Right hindlimb (tissue), 1 donor: ENCODE data around the gene EDN2.

Source experiments
- DNase-seq: peaks from one replicate; pipeline ENCODE4 v3.0.0-alpha.2; 2018

Gene EDN2

DNA sequence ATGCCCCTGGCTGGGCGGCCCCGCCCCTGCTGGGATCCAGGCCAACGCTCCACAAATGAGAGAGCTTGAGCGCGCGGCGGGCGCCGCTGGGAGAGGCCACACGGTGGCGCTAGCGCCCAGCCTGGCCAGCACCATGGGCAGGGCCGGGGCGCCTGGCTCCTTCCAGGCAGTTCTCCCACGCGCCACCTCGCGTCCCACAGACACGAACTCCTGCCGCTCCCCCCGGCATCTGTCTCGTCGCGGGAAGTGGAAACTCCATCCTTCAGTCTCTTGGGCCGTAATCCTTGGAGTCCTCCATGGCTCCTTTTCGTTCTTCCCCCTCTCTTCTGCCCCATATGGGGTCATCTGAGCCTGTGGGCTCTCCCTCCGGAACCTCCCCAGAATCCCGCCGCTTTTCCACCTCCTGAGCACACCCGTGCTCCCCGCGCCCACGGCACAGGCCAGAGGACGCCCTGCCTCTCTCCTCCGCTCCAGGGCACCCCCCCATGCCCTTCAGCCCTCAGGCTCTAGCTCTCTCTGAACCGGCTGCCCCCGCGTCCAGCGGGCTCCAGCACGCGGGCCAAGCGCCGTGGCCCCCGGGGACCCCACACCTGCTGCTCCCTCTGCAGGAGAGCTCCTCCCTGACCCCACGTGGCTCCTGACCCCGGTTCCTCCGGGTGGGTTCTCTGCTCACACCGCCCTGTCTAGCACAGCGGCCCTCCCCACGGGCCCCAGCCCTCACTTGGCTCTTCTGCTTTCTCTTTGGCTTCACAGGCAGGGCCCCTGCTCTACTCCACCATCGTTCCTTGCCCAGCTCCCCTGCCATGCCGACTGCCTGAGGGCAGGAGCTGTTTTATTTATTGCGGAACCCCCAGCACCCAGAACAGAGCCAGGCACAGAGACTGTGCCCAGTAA lies 31.9 kb upstream of the EDN2 start:
- peak; percentile 96 for DNase-seq

DNA sequence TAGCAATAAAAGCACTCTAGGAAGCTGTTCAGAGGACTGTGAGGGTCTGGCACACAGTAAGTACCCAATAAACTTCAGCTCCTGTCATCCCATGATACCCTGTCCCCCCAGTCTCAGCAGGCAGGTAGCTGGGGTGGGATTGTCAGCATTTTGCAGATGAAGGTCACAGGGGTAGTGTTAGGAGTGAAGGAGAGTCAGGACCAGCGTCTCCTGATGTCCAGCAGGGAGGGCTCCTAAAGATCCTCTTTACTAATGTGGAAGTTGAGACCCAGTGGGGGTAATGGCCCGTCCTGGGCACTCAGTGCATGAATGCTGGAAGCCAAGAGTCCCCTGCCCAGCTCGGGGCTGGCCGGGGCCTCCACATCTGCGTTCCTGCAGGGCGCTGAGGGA lies 31.3 kb upstream of the EDN2 start:
- no peak for DNase-seq

DNA sequence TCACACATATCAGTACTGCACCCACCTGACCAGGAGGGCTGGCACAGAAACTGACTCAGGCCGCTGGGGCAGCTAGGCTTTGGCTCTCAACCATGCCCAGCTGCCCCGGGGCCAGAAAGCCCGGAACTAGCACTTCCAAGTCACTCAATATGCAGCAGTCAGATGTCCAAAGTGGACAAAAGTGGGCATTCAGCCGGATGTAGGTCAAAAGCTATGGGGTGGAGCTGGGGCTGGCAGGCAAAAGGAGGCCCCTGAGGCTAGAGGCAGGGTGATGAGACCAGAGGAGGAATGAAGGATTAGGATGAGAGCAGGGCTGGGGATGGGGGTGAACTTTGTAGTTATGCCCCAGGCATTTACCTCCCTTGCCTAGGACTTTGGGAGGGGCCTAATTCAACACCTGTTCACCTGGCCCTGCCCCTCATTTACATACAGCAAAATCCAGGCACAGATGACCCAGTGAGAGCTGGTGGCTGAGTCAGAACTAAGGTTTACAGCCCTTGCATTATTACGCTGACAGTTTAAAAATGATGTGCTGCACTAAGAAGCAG lies 30.7 kb upstream of the EDN2 start:
- DNase-seq: no peak

DNA sequence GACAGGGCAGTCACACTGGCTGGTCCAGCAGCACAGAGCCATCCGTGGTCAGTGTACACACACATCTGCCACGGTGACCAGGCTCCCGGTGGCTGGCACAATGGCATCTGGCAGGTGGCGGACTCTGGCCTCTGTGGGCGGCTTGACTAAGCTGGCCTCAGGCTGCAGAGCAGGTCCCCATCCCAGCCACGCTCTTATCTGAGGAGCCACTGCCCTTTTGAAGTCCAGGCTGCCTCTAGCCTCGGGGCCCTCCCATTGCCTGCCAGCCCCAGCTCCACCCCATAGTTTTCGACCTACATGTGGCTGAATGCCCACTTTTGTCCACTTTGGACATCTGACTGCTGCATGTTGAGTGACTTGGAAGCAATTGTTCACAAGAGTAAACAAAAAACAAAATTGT lies 29.9 kb upstream of the EDN2 start:
- DNase-seq: no peak

DNA sequence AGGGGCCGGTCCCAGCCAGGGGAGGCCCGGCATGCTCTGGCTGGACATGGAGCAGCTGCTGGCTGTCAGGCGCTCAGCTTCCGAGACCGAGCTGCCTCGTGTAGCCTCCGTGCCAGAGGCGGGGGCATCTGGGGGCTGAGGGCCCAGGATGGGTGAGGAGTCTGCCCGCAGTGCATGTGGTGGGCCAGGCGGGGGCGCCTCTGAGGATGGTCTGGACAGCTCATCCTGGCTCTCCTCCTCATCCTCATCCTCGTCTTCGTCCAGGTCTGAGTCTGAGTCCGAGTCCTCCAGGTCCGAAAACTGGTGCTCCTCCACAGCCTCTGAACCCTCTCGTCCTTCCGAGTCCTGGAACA lies 28.9 kb upstream of the EDN2 start:
- DNase-seq: no peak

DNA sequence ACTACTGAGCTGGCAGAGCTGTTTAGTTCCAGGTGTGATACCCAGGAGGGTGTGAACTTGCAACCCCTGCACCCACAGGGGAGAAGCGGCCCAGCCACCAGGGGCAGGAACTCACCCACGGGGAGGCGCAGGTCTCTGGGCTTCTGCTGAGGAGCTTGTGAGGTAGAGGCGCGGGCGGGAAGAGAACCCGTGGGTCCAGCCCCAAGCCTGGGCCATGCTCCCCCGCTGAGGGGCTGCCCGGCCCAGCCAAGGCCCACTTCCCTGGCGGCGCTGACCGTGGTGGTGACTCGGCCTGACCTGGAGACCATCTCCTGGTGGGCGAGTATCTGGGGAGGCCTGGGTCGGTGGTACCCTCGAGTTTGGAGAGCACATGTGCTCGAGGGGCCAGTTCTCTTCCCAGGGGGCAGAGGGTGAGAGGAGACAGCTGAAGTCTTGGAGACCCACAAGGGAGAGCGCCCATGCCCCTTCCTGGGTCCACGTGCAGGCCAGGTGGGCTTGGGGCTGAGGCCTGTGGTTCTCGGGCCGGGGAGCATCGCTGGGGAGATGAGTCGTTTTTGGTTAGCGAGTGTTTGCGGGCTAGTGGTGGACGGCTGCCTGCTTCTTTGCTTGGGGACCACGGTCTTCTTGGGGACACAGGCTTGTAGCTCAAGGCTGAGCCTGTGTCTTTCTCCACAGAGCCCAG lies 28.4 kb upstream of the EDN2 start:
- DNase-seq: no peak

DNA sequence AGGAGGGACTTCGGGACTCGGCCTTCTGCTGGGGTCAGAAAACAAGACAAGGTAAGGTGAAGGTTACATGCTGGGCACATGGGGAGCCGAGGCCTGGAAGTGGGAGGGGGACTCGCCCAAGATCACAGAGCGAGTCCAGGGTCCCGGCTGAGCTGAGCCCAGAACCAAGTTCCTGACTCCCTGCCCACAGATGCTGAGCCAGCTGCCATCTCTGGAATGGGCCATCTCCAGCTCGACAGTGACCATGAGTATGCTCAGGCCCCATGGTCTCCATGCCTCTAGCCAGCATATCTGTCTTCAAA lies 26.7 kb upstream of the EDN2 start:
- DNase-seq: no peak

DNA sequence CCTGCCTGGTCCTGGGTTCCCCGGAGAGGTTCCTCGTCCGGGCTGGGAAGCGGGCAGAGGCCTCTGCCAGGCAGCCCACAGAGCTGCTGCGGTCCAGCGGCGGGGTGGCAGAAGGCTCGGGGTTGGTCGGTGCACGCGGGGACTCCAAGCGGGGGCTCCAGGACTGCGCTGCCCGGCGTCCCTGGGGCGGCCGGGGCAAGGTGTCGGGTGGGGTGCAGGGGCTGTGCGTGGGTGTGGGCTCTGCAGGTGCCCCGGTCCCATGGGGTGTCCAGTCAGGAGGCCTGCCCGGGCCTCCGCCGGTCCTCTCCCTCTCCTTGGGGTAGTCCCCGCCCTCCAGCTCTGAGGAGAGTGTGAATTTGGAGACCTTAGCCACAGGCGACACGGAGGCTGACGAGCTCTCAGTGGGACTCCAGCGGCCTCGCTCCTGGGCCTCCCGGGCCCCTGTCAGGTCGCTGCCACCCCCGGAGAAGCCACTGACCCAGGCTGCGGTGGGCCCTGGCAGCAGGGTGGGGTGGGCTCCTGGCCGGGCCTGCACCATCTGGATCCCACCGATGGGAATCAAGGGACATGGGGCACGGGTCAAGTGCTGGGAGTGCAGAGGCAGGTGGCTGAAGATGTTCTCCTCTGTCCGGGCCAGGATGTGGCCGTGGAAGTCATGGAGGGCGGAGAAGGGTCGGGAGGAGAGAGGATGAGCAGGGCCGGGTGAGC lies 26.2 kb upstream of the EDN2 start:
- no peak for DNase-seq

DNA sequence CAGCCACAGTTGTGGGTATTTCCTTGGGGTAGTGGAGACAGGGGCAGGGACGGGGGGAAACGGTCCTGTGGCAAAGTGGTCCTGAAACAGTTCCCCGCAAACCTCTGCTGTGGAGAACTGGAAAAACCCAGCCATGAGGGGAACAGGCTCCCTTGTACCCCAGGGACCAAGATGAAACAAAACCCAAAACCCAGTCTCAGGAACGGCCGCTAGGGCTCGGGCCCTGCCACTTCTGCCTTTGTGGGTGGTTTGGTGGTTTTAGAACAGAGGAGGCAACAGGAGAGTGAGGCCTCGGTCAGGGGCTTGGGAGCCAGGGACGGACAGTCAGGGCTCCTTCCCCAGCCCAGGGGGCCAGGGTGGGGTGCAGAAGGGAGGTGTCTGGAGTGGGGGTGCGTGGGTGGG lies 24.8 kb upstream of the EDN2 start:
- no peak for DNase-seq

DNA sequence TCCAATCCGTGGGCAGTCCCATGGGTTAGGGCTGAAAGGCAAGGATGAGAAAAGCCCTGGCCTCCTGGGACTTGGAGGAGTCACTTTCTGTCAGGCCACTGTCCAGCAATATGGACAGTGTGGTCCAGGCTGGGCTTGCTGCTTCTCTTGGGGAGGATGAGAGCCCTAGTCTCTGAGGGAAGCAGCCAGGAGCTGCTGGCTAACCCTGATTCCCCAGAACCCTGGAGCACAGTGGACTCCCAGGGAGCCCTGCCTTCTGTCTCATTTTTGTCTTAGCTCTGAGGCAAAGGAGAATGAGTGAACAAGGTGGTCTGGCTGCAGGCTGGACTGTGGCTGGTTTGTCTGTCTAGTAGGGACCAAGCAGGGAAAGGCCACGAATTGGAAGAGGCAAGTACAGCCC lies 23.8 kb upstream of the EDN2 start:
- no peak for DNase-seq

DNA sequence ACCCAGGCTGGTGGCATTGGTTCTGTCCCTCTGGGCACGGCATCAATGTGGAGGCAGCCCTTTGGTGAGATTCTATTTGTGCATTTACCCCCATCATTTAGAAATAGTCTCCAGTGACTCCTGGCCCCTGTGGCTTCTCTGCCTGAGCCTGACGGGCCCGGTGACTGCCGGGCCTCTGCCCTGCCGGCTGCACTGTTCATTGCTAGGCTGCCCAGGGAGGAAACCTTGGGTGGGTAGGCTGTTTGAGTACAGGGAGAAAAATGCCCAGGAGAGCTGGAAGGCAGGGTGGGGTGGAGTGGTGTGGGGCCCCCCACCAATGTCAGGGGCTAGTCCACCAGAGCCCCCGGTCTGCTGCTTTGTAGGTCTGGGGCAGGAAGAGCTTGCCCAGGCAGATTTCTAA lies 23.4 kb upstream of the EDN2 start:
- no peak for DNase-seq

DNA sequence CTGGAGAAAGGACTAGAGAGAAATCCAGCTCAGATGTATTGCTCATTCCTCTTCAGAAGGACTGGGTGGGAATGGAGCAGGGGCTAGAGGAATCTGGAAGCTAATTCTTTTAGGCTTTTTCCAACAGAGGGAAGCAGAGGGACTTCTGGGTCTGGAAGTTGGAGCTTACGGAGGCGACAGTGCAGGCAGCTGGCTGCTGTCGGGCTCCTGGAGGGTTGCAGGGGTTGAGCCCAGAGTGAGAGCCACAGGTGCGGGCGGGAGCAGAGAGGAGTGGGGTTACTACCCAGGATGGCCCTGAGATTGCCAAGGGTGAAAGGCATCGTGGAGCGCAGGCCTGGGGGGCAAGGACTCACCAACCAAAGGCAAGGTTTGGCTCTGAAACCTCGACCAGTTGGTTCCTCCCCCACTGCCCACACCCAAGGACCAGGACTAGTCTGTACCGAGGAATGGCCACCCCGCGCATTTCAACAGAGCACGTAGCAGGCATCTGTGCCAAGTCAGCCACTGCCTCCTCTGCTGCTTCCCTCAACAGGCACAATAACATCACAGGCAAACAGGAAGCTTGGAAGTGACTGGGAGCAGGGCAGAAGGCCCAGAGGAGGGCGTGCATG lies 22.7 kb upstream of the EDN2 start:
- DNase-seq: no peak

DNA sequence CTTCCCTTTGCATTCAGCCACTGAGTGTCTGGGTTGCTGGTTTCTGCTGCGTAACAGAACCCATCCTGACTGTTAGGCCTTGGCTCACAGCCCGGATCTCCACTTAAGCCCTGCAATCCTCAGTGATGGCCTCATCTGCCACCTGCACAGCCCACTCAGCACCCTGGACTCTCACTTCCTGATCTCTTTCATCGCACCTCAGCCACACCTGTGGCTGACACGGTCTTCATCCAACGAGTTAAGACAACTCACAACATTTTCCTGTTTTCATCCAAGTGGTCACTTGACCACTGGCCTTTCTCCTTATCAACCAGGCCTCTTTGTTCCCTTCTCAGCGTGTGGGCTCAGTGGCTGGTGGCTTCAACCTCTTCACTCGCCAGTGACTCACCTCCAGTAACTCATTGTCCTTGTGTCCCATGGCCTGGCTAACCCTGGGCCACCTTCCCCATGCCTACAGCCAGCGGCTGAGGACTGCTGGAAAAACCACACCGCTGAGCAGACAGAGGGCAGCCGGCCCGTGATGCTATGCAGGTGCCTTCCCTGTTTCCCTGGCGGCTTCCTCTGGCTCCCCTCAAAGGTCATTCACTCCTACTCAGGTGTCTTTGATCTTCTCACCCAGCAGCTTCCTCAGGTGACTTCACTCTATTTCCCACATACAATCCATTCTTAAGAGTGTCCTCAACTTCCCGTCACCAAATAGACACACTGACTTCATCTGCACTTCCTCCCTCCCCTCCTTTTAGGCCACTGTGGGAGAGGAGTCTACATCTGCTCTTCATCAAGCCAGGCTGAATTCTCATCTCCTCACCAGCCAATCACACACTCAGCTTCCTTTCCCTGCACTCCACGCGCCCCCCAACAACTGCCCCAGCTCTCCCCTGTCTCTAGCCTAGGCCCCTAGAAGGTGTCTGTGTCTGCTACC lies 19.9 kb upstream of the EDN2 start:
- DNase-seq: no peak

DNA sequence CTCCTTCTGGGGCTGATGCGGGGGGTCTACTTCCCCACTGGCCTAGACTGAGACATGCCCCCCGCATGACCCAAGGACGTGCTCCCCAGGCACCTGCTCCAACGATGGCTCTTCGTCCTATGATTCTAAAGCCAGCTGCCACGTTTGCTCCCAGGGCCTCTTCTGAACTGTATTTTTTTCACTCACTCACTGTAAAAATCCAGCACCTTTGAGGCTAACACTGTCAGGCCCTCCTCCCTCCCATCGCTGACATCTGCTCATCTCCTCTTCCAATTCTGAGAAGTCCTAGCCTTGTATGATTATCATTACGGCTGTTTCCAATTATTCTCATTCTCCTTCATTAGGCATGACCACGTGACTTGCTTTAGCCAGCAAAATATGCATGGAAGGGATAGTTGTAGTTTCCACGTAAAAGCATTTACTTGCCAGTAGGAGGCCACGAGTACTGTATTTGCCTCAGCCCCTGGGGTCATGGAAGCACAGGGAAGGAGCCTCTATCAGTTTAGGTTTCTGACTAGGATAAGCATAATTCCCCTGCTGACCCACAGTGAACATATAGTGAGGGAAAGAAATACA lies 19.1 kb upstream of the EDN2 start:
- DNase-seq: no peak

DNA sequence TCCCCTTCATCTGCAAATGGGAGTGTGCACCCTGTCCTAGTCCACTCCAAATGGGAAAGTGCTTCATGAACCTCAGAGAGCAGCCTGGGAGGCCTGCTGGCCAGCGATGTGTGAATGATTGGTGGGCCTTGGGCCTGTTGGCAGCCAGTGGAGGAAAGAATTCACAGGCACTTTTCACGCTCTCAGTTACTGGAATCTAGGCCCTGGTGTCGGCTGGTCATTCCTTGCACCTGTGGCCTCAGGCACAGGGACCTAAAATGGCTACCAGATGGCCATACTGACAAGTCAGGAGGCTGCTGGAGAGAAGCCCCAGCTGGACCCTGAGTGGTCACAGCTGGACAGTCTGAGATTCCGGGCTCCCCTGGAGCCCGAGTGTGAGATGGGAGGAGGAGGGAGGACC lies 18.4 kb upstream of the EDN2 start:
- DNase-seq: peak; percentile 64

DNA sequence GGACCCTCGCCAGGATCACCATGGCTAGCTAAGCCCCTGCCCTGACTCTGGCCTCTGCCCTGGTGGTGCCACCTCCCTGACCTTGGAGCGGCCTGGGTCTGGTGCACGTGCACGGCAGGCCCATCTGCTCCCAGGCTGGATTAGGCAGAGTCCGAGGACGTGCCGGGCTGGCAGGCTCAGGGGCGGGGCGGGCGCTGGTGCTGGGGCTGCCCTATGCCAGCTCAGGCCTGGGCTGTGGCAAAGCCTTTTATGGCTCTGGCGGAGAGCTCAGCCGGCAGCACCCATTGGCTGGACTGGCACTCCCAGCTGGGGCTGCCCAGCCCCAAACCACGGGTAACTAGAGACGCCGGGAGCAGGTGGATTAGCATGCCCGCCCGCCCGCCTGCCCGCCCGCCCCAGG lies 17.1 kb upstream of the EDN2 start:
- DNase-seq: peak; percentile 81

DNA sequence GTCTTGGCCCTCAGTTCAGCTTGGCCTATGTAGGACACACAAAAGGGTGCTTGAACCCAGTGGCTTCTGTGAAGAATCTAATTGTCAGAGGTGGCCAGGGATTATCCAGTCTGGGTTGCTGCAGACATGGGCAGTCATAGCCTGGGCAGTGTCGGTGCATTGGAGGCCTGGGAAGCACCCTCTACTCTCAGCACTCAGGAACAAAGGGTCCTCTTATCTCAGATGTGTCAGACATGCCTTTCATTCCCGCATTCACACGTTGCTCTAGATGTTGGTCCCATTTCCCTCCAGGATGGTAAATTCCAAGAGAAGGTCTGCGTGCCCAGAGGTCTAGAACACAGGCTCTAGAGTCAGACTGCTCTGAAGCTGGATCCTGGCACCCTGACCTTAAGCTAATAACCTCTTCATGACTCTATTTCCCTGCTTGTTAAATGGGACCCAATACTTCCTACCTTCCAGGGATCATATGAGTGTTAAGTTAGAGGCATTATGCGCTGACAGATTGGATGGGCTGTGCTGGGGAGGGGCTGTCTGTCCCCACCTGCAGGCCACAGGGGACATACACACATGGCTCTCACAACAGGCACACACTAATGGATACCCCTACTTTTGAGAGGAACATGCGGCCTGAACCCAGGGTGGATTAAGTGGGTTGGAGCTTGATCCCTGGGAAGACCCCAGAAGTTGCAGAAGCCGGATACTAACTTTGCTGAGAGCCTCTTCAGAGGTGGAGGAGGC lies 16.5 kb upstream of the EDN2 start:
- DNase-seq: no peak

DNA sequence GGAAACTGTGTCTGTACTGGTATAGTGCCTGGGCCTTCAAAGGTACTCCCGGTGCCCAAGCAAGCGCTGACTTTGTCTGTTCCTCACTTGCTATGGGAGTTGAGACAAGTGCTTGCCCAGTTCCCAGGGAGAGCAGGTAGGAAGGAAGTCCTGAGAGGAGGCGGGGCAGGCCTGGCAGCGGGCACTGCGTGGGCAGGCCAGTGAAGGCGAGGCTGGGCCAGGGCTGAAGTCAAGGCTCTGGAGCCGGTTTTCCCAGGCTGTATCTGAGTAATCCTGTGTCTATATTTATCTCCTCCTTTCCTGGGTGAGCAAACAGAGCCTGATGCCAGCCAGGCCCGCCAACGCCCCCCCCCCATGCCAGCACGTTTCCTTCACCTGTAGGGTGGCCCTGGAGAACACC lies 15.9 kb upstream of the EDN2 start:
- no peak for DNase-seq

DNA sequence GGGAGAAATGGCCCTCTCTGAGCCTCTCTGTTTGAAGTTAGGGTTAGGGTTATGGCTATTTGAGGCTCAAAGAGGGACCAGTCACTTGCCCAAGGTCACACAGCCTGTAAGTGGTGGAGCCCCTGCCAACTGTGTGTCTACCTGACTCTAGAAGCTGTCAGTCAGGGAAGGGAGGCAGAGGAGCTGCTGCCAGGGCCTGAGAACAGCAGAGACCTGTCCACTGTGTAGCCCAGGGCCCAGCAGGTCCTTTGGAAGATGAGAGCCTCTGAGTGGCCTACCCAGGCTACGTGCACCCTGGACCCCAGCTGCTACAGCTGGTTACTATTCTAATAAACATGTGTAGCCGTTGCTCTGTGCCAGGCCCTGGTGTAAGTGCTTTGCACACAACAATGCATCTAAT lies 15.1 kb upstream of the EDN2 start:
- DNase-seq: no peak

DNA sequence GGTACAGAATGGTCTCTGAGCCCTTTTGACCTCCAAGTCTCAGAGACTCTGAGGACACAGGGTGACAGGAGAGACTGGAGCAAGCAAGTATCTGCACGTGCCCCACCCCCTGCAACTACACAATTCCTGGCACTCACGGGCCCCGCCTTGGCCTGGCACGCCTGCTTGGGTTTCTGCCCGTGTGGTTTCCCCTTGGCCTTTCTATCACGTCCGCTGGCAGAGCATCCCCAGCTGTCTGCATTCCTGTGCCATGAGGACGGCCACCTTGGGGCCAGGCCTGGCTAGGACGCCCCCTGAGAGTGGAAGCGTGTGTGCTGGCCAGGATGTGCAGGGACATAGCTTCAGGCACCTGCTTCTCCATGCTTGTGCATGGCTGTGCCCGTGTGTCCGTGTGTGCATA lies 14.3 kb upstream of the EDN2 start:
- DNase-seq: peak; percentile 79

DNA sequence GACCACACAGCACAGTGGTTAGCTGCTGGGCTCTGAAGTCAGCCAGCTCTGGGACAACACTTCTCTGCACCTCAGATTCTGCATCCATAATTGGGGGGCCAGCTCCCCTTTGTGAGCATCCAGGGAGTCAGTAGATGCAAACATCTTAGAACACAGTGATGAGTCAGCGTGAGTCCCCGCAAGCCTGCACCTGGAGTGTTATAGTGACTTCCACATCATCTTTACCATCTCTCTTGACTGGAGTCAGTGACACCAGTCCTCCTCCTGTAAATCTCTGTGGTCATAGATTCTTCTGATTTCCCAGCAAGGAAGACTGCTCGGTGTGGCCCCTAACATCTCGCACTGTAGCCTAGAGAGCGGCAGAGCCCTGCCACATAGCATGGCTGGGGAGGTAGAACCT lies 13.9 kb upstream of the EDN2 start:
- no peak for DNase-seq
